SU-DHL-6 (cell line): ENCODE data around the gene KIRREL2.

Source experiments
- EZH2phosphoT487 ChIP-seq: fragments of 200-600 bp; sonication (generic), shearing (Covaris generic); conservative IDR thresholded peaks from 2 replicates; pipeline ENCODE4 v1.6.1; 2018; ENCODE audit warnings: mild to moderate bottlenecking, antibody characterized with exemption, low read length, moderate library complexity, mixed read lengths
- TF ChIP-seq, protein P1 (sequence below): fragments of 200-600 bp; sonication (generic); IDR thresholded peaks from one replicate; pipeline ENCODE4 v1.5.1; 2017; ENCODE audit warnings: antibody characterized with exemption, mild to moderate bottlenecking, low read length, moderate library complexity; ENCODE audit not compliant: insufficient read depth, poor library complexity, severe bottlenecking

DNA sequence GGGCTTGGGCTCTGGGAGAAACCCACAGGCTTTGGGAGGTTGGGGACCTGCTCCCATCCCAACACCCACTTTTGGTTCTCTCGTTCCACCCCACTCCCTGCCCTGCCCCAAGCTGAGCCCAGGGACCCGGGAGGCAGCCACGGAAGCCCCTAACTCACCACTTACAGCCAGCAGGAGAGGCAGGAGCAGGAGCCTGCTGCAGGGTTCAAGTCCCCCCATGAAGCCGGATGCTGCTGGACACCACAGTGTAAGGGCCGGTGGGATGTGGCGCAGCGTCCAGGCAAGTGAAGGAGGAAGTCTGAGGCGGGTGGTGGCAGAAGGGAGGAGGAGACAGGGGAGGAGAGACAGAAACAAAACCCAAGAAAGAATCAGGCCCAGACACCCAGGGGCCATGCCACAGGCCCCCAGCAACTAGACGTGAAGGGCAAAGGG is 51.3 kb downstream of the KIRREL2 start, which contains the start of gene TYROBP:
- TF ChIP-seq, protein P1, sequence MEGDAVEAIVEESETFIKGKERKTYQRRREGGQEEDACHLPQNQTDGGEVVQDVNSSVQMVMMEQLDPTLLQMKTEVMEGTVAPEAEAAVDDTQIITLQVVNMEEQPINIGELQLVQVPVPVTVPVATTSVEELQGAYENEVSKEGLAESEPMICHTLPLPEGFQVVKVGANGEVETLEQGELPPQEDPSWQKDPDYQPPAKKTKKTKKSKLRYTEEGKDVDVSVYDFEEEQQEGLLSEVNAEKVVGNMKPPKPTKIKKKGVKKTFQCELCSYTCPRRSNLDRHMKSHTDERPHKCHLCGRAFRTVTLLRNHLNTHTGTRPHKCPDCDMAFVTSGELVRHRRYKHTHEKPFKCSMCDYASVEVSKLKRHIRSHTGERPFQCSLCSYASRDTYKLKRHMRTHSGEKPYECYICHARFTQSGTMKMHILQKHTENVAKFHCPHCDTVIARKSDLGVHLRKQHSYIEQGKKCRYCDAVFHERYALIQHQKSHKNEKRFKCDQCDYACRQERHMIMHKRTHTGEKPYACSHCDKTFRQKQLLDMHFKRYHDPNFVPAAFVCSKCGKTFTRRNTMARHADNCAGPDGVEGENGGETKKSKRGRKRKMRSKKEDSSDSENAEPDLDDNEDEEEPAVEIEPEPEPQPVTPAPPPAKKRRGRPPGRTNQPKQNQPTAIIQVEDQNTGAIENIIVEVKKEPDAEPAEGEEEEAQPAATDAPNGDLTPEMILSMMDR: no peak
- TF ChIP-seq EZH2phosphoT487: no peak
